Measurements from ENCODE around the gene TRAF3.
A peak's percentile ranks its signal among the peaks of the same experiment; 100 is the strongest.

The TRAF3 gene

DNA sequence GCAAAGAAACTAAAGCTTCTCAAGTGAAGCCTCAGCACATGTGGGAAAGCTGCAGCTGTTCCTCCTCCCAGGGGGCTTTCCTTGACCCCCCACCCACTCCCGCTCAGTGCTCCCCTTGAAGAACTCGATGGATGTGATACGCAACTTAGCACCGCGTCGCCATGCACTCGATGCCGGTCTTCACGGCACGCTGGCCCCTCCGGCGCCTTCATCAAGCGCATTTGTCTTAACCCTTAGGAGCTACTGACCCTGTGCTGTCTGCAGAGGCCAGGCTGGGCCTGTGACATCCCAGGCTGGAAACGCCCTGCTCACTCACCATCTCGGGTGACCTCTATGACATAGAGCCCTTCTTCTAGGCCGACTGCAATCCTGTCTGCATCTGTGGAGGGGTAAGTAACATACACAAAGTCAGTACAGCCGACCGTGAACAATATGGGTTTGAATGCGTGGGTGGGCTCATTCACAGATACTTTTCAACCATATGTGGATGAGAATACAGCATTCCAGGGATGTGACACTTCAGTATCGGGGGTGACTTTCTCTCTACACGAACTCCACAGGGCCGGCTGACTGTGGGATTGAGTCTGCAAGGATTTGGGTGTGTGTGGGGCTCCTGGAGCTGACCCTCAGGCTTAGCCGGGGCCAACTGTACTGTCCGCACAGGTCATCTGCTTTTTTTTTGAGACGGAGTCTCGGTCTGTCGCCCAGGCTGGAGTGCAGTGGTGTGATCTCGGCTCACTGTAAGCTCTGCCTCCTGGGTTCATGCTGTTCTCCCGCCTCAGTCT is 168.3 kb downstream of the TRAF3 start:
- in situ Hi-C loops (cut with HindIII; ENCODE audit: low pct_ligation_motif_present, low sequenced_read_pairs), result no loop called here
- DNase-seq, result no peak
- Histone ChIP-seq H3K36me3 (replicated peaks) (peaks cover 91% of the 10 kb centered on the region), H3K4me3 (ENCODE audit: low read depth, low read length) (no peak overlapping the region), H3K27ac (no peak overlapping the region), H3K27me3 (replicated peaks) (no peaks in the 10 kb centered on the region)
- TF ChIP-seq CTCF (IDR thresholded peaks at IDR 0.05; ENCODE audit: low read depth, low read length, missing control alignments), result no peak

GRCh38 chr14:102947321-102948103 is 170.3 kb downstream of the TRAF3 start:
- in situ Hi-C loops (cut with HindIII; ENCODE audit: low pct_ligation_motif_present, low sequenced_read_pairs), result no loop called here
- H3K4me3 ChIP-seq (ENCODE audit: low read depth, low read length), result no peak overlapping the region
- DNase-seq, result no peak
- peaks cover 84% of the 10 kb centered on the region for H3K36me3 ChIP-seq (replicated peaks)
- TF ChIP-seq CTCF (IDR thresholded peaks at IDR 0.05; ENCODE audit: low read depth, low read length, missing control alignments), result no peak
- no peak overlapping the region for H3K27ac ChIP-seq
- H3K27me3 ChIP-seq (replicated peaks), result no peaks in the 10 kb centered on the region

- in situ Hi-C loops (cut with HindIII; ENCODE audit: low pct_ligation_motif_present, low sequenced_read_pairs), result no loop called here
- TF ChIP-seq CTCF (IDR thresholded peaks at IDR 0.05; ENCODE audit: low read depth, low read length, missing control alignments), result no peak
- no peak for DNase-seq
- H3K27ac ChIP-seq, result no peak overlapping the region
- H3K4me3 ChIP-seq (ENCODE audit: low read depth, low read length), result no peak overlapping the region
- peaks cover 84% of the 10 kb centered on the region for H3K36me3 ChIP-seq (replicated peaks)
- no peaks in the 10 kb centered on the region for H3K27me3 ChIP-seq (replicated peaks)
These were observed 171.4 kb downstream of the TRAF3 start for GRCh38 chr14:102948698-102949061.

DNA sequence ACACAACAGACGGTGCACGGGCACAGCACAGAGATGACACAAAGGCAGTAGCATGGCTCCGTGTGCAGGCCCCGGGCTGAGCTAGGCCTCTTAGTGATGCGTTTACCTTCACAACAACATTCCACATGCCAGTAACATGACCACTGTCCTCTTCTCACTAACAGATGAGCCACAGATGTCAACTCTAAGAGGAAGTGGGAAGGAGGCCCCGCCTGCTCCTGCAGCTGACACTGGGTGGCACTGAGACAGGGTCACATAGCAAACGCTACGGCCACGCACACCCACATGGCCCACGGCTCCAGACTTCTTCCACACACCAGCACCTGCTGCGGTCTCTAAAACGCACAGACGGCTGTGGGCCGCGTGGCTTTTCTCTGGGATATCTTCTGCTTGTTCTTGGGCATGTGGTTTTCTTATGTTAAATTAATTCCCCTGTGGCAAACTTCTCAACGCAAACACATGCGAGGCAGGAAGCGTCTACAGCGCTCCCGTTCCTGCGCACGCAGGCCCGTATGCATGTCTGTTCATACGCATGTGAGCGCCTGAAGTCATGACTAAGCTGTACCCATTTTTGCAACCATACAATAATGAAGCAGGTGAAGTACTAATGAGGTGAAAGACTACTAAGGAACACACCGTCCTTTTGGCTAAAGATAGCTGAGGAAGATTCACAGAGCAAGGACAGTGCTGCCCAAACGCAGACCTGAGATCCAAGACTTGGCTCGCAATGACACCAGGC is 172.0 kb downstream of the TRAF3 start:
- DNase-seq, result peak; percentile 22
- peaks cover 84% of the 10 kb centered on the region for H3K36me3 ChIP-seq (replicated peaks)
- H3K27ac ChIP-seq, result no peak overlapping the region
- in situ Hi-C loops (cut with HindIII; ENCODE audit: low pct_ligation_motif_present, low sequenced_read_pairs), result no loop called here
- TF ChIP-seq CTCF (IDR thresholded peaks at IDR 0.05; ENCODE audit: low read depth, low read length, missing control alignments), result no peak
- no peak overlapping the region for H3K4me3 ChIP-seq (ENCODE audit: low read depth, low read length)
- no peaks in the 10 kb centered on the region for H3K27me3 ChIP-seq (replicated peaks)

GRCh38 chr14:102949801-102950451 is 172.7 kb downstream of the TRAF3 start:
- in situ Hi-C loops (cut with HindIII; ENCODE audit: low pct_ligation_motif_present, low sequenced_read_pairs), result no loop called here
- no peak for TF ChIP-seq CTCF (IDR thresholded peaks at IDR 0.05; ENCODE audit: low read depth, low read length, missing control alignments)
- H3K4me3 ChIP-seq (ENCODE audit: low read depth, low read length), result no peak overlapping the region
- H3K27me3 ChIP-seq (replicated peaks), result no peaks in the 10 kb centered on the region
- DNase-seq, result no peak
- peaks cover 84% of the 10 kb centered on the region for H3K36me3 ChIP-seq (replicated peaks)
- no peak overlapping the region for H3K27ac ChIP-seq
